HG03558 (cell line): Measurements from ENCODE around the gene ATF2.
"Not testable (repeated sequence)": the region's sequence is repeated elsewhere in the genome, so short reads cannot be mapped to it uniquely, and the experiment has no call there.

ENCODE experiments used
- ATAC-seq: cut with Tn5 transposase; IDR thresholded peaks from one replicate; pipeline ENCODE4 v1.9.1; 2021; ENCODE audit warnings: moderate number of reproducible peaks; ENCODE audit not compliant: unreplicated experiment; ENCODE audit errors: extremely low read depth

Gene ATF2

DNA sequence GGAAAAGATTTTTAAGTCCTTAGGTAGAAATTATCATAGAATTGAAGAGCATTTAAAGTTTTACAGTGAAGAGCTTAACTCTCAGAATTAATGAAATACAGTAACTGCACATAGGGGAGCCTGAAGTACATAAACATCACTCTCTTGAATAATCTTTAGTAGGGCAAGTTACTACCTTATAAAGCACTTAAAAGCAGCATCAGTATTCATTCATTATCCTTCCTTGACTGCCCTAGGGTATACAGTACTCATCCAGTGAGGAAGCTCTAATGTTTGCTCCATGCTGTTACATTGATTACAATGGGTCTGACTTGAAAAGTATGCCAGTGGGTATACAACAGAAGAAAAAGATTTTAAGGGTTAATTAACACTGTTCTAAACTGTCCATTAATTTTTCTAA lies 66.5 kb downstream of the ATF2 start:
- no peak for ATAC-seq

DNA sequence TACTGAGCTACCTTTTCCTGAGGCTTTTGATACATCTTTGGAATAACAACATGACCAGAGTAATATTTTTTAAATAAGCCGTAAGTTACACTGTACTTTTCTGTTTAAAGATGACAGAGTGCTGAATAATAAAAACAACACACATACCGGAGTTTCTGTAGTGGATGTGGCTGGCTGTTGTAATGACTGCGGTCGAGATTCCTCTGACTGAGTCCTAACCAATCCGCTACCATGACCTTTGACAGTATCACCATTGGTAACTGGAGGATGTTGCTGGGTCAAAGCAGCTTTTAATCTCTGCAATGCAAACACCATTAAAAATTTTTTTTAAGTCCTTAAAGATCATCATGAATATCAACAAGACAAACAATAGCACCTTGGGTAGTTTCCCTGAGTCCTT lies 70.7 kb downstream of the ATF2 start:
- no peak for ATAC-seq

DNA sequence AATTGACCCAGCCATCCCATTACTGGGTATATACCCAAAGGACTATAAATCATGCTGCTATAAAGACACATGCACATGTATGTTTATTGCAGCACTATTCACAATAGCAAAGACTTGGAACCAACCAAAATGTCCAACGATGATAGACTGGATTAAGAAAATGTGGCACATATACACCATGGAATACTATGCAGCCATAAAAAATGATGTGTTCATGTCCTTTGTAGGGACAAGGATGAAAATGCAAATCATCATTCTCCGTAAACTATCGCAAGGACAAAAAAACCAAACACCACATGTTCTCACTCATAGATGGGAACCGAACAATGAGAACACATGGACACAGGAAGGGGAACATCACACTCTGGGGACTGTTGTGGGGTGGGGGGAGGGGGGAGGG lies 83.9 kb downstream of the ATF2 start:
- ATAC-seq: not testable (repeated sequence)

DNA sequence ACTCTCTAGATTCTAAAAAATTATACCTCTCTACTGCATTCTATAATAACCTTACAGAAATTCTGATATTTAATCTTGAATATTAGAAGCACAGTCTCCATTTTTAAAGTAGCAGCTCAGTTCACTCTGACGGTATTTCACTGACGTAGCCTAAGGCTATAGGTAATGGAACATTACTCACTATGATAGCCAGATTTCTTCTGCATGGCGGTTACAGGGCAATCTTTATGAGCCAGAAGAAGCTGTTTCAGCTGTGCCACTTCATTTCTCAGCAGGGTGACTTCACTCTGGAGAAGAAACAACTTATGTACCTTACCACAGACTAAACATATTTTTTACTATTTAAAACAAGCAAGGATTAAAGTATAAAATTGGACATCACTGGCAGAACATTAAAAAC lies 87.5 kb downstream of the ATF2 start:
- ATAC-seq: no peak

DNA sequence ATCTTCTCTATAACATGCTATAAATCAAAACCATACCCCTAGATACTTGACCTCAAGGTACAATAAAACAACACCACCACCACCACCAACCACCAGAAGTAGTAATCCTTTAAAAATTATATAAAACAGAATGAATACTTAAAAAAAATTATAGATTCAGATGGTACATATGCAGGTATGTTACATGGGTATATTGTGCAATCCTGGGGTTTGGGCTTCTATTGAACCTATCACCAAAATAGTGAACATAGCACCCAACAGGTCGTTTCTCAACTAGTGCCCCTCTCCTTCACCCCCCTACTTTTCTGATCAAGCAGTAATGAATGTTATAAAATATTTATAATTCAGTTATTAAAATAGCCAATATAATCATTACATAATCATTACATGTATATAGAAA lies 91.7 kb downstream of the ATF2 start:
- ATAC-seq: no peak

DNA sequence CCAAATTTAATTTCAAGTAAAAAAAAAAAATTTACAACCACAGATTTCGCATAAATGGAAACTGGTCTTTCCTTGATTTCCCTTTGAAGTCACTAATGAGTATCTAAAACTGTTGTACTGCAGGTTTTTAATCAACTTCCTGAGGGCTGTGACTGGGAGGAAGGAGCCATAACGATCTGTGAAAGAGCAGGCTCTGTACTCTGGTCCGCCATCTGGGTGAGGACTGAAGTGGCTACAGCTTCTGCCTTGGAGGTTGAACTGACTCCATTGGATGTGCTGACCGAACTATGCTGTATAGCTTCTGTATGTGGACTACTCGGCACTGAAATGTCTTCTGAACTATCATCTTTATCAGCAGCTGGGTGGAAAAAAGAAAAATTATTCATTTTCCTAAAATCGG lies 93.5 kb downstream of the ATF2 start:
- ATAC-seq: no peak

DNA sequence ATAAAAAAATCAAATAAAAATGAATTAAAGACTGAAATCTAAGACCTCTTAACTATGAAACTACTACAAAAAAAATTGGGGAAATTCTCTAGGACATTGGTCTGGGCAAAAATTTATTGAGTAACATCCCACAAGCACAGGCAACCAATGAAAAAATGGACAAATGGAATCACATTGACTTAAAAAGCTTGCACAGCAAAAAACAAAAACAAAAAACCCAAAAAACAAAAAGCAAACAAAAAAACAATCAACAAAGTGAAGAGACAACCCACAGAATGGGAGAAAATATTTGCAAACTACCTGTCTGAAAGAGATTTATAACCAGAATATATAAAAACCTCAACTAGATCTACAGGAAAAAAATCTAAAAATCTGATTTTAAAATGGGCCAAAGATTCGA lies 99.5 kb downstream of the ATF2 start:
- no peak for ATAC-seq

DNA sequence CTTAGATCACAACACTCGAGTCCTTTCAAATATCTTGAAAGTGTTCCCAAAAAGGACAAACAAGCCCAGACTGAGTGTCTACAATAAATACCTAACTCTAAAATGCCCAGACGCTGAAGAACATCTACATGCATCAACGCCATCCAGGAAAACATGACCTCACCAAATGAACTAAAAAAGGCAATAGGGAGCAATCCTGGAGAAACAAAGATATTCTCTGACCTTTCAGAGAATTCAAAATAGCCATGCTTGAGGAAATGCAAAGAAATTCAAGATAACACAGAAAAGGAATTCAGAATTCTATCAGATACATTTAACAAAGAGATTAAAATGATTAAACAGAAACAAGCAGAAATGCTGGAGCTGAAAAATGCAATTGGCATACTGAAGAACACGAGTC lies 101.6 kb downstream of the ATF2 start:
- no peak for ATAC-seq

DNA sequence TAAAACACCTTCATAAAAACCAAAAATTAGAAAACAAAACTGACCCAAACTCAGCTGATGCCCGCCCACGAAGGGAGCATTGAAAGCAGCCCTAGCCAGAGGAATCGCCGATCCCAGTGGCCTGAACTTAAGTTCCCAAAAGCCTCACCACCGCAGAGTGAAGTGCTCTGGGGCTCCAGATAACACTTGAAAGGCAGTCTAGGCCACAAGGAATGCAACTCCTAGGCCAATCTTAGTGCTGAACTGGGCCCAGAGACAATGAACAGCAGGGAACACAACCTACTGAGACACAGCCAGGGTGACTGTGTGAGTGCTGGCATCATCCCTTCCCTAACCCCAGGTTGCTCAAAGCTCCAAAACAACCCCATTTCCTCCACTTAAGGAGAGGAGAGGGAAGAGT lies 103.2 kb downstream of the ATF2 start:
- ATAC-seq: no peak

DNA sequence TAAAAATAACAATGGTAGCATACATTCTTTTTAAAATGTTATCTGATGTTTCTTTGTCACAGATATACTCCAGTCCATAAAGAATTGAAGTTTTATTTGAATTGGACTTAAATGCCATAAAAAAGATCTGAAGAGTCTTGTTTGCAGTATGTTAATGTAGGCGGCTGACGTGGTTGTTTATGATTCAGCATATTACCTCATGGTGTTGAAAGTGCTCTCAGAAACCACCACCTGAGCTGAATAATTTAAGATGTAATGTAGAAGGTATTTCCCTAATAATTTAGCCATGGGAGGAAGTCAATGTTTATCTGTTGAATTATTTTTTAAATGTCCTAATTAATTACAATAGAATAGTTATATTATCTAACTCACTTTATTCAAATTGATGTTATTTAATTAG lies 104.3 kb downstream of the ATF2 start:
- ATAC-seq: no peak

DNA sequence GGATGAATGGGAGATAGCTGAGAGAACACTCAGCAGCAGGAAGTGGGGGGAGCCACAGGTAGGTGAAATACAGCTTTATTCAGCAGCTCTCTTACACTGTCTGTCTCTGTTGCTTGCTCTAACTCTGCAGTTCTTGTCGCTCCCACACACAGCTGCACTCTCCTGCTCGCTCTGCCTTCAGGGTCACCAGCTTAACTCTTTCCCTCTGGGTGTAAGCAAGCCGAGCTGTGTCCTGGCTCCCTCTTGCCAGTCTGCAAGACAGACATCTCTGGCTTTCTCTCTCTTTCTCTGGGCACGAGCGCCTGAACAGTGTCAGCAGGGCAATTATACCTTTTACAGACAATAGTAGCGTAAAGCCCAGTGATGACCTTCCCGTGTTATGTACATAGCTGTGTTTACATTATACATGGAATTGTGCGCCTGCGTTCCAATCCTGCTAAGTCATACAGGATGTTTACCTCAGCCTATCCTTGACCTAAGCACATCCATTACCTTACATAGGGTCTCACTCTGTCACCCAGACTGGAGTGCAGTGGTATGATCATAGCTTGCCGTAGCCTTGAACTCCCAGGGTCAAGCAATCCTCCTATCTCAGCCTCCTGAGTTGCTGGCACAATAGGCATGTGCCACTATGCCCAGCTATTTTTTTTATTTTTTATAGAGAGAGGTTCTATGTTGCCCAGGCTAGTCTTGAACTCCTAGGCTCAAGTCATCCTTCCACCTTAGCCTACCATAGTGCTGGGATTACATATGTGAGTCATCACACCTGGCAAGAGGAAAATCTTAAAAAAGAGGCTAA lies 105.0 kb downstream of the ATF2 start:
- no peak for ATAC-seq

DNA sequence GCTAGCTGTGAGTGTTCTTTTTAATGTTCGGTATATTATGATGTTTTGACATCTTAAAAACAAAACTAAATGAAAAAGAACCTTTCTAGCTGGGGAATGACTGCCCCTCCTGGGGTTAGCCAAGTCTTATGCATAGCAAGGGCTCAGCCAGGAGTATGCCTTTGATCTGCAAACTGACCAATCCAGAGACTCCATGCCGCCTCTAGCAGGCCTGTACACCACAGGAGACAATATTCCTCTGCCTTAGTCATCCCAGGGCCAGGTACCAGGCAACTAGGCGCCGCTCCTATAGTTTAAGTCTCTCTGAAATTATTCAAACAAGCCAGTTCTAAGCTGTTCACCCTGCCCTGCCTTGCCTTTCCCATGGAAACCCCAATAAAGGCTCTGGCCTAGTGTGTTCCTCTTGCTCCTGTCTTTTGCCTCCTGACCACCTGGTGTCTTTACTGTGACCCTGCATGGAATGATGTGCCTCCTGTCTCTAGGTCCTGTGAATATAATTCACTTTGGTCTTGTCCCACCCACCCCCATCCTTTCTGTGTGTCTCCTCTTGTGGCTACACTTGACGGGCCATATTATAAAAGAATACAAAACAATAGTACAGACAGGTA lies 110.8 kb downstream of the ATF2 start:
- no peak for ATAC-seq

DNA sequence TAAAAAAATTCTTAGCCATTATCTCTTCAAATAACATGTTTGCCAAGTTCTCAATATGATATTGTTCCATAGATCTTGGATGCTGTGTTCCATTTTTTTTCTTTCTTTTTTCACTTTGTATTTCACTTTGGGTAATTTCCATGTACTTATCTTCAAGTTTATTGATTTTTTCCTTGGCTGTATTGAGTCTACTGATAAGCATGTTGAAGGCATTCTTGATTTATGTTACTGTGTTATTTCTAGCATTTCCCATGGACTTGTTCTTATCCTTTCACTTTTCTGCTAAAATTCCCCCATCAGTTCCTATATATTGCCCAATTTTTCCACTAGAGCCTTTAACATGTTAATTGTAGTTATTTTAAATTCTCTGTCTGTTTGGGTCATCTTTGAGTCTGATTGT lies 112.0 kb downstream of the ATF2 start:
- ATAC-seq: no peak

DNA sequence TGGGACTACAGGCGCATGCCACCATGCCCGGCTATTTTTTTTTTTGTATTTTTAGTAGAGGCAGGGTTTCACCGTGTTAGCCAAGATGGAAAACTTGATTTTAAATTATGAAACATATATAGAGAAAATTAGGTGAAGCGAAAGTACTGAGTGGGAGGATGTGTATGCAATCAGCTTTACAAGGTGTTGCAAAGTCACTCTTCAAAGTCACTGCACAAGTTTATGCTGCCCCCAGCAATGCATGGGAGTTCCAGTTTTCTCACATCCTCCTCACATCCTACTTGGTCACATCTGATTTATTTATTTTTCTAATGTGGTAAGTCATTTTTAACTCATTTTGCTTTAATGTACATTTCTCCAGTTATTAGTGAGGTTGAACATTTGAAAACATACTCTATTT lies 113.7 kb downstream of the ATF2 start:
- no peak for ATAC-seq

DNA sequence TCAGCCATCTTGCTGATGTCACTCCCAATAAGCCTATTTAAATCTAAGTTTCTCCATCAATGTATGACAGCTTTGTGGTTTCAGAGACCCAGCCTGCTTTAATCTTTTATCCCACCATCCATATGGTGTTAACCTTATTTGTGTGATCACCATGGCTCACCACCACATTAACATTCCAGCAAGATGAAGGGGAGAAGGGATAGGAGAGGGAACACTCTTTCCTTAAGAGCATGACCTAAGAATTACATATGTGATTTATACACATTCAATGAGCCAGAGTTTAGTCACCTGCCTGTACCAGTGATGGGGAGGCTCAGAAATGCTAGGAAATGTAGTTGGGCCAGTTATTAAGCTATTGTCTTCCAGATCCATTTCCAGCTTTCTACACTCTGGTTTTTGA lies 118.3 kb downstream of the ATF2 start:
- ATAC-seq: no peak

DNA sequence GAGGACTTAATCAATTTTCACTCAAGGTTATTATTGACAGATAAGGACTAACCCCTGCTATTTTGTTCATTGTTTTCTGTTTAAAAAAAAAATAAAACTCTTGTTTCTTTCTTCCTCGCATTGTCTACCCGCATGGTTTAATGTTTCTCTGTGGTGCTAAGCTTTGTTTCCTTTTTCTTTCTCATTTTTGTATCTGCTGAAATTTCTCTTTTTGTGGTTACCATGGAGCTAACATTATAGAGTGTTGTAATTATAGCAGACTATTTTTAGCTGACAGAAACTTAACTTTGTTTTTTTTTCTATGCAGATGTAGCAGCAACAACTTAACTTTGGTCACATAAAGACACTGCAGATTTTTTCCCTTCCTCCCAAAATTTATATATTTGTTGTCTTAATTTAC lies 119.7 kb downstream of the ATF2 start:
- ATAC-seq: no peak

DNA sequence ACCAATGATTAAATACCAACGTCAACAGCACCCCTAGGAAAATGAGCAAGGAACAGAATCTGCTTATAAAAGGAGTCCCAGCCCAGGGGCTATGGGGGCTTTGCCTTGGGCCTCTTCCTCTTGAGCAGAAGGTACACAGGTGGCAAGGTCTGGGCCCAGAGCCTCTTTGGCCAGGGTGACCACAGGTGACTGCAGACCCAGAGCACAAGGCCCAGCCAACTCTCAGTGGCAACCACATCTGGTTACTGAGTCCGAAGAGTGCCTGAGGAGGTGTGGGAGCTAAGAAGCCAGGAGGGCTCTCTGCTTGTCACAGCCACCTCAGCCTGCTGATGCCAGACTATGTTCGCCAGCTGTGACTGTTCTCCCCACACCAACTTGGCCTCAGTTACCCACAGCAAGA lies 128.5 kb downstream of the ATF2 start:
- ATAC-seq: no peak

DNA sequence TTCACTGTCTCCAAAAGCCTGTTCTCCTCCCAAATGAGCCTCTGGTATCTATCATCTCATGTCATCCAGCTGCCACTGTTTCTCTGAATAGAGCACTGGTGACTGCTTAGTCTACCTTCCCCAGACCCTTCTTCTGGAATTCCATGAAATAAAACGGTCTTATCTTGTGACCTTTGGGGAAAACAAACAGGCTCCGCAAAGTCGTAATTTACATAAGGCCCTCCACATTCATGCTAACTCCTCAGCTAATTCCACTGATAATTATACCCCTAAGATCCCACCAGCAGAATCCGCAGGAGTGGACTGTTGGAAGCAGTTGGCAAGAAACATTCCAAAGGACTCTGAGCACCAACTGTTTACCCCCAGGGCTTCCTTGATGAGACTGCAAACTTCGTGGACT lies 129.0 kb downstream of the ATF2 start:
- no peak for ATAC-seq

DNA sequence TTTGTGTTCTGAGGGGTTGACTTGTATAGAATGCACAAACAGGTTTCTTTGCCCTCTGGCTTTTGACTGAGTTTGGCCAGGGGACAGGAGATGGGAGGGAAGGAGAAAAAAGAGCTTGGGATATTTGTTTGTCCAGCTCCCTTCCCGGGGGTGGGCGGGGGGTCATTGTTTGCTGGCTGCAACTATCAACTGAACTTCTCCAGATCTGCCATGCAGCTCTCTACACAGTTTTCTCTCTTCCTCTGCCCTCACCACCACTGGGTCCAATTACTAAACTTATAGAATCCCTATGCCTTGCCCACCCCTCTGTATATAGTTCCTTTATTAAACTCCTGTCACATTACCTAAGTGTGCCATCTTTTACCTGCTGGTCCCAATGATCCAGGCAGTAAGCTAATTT lies 130.1 kb downstream of the ATF2 start:
- ATAC-seq: no peak

DNA sequence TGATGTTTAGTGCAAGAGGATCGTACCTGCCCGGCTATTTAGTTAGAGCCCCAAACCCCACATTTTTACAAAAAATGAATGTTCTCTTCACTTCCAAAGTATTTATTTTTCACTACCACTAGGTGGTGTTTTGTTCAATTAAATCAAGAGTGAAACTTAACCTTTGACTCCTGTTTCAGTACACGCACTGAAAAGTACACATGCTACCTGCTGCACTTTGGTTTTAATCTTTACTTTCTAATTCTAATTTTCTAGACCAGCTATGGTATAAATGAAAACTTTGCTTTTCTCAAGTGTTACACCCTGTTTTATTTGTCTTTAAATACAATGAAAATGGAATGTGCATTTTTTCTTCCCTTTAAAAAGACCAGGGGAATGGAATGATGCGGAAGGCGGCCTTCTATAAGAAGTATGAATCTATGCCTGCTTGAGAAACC lies 131.4 kb downstream of the ATF2 start:
- ATAC-seq: no peak

DNA sequence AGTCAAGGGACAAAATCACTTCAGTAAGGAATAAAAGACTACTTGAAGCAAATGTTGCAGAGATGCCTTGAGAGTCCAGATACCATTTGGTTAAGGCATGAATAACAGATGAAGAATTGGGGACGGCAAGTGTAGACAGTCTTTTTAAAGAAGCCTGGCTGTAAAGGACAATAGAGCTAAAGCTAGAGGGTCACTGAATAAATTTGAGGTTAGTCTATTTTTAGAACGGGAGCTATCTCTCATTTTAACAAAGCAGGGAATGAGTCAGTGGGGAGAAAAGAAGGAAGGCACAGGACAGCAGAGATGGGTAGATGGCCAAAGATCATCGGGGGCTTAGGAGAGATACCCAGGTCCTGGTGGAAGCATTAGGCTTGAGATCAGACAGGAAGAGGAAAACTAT lies 132.2 kb downstream of the ATF2 start:
- ATAC-seq: no peak

DNA sequence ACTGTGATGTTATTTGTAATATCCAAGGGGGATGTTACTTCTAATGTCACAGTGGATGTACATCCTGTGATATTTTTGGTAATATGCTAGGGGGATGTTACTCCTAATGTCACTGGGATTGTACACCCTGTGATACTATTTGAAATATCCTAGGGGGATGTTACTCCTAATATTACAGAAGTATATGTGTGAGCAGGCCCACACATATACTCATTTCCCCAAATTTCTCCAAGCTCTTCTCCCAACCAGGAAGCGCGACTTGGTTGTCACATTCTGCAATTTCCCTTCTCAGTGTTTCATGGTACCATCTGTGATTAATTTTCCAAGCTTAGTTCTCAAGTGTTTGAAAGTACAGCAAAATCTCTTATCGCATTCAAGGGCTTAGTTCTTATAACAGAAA lies 133.3 kb downstream of the ATF2 start:
- ATAC-seq: no peak
